ENCODE data around the gene AQR.
"Not testable (repeated sequence)": the region's sequence is repeated elsewhere in the genome, so short reads cannot be mapped to it uniquely, and the experiment has no call there.

Gene AQR

DNA sequence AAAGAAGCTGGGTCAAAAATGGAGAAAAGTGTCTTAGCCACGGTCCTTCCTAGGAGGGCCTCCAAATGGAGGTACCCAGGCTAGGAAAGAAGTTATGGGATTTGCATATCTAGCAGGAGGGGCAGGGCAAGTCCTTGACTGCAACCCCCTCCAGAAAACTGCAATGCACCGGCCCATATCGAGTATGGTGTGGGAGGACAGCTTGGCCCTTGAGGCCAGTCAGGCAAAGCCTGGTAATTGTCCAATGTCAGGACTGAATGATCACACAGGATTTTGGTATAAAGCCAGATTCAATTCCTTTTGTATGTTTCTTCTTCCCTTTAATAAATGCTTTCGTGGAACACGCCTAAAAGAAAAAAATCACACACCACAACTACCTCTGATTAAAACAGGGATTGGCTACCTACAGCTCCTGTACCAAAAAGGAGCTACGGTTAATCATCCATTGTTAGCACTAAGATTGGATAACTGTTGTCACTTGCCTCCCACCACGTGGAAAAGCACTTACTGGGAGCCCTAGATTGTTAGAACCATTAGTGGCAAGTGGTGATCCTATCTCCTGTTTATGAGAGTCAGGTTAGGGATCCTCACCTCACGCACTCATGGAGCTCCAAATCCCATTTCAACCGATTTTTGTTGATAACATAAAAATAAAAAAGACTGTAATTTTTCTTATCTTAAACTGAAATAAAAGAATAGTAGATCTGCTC, 17.4 kb upstream of the AQR start:
- DNase-seq (ENCODE audit: low spot score in 2 of 2): peak in 1 of 2 experiments; percentile 32
- peaks cover 27% of the 10 kb centered on the region for H3K36me3 ChIP-seq (replicated peaks)
- H3K27me3 ChIP-seq (ENCODE audit: low read depth): no peaks in the 10 kb centered on the region
- H3K4me1 ChIP-seq: peaks cover 22% of the 10 kb centered on the region
- peak overlapping the region; percentile 92 for H3K4me3 ChIP-seq
- in situ Hi-C loops (cut with MboI; ENCODE audit: low sequenced_read_pairs): no loop called here
- H3K9me3 ChIP-seq: no peaks in the 10 kb centered on the region

GRCh38 chr15:34986326-34986725, 16.8 kb upstream of the AQR start:
- H3K36me3 ChIP-seq (replicated peaks): peaks cover 27% of the 10 kb centered on the region
- no peaks in the 10 kb centered on the region for H3K27me3 ChIP-seq (ENCODE audit: low read depth)
- H3K4me1 ChIP-seq: peaks cover 22% of the 10 kb centered on the region
- no peak for DNase-seq (ENCODE audit: low spot score in 2 of 2)
- no peaks in the 10 kb centered on the region for H3K9me3 ChIP-seq
- in situ Hi-C loops (cut with MboI; ENCODE audit: low sequenced_read_pairs): no loop called here
- H3K4me3 ChIP-seq: peak overlapping the region; percentile 92

DNA sequence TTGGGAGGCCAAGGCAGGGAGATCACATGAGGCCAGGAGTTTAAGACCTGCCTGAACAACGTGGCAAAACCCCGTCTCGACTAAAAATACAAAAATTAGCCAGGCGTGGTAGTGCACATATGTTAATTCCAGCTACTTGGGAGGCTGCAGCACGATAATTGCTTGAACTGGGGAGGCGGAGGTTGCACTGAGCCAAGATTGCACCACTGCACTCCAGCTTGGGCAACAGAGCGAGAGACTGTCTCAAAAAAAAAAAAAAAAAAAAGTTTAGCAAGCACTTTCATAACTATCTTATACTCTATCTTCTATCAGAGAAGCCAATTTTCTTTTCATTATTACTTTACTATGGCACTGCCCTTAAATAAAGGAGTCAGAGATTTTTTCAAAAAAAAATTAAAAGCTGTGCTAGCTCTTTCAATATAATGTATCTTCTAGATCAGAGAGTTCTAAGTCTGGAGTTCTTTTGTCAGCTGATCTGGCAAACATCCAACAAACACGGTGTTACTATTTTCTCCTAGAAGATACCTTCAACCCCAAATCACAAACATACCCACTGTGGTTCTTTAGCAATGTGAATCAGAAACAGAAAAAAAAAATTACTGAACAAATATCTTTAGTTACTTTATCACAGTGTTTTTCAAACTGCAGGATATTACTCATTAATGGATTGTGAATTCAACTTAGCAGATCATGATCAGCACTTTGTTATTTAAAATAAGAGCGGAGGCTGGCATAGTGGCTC, 15.5 kb upstream of the AQR start:
- Histone ChIP-seq H3K9me3 (no peaks in the 10 kb centered on the region), H3K4me3 (no peak overlapping the region), H3K27me3 (ENCODE audit: low read depth) (no peaks in the 10 kb centered on the region), H3K36me3 (replicated peaks) (peaks cover 27% of the 10 kb centered on the region), H3K4me1 (peaks cover 22% of the 10 kb centered on the region)
- in situ Hi-C loops (cut with MboI; ENCODE audit: low sequenced_read_pairs): no loop called here
- DNase-seq (ENCODE audit: low spot score in 2 of 2): peak in 1 of 2 experiments; percentile 35

DNA sequence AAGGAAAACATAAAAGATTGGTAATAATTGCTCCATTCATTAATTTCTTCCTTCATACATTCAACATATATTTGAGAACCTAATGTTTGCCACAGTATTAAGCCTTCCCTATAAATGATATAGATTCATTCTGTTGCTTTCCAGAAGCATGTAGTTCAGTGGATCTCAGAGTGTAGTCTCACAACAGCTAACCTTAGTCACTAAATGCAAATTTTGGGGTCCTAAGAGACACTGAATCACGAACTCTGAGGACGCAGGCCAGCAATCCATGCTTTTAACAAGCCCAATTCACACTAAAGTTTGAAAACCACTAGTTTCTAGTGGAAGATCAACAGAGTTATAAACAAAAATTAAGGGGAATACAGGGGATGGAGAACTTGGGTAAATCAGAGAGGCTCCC, 7.2 kb upstream of the AQR start:
- Histone ChIP-seq H3K4me1 (peaks cover 3% of the 10 kb centered on the region; the same call in 1 of the 2 replicates), H3K36me3 (replicated peaks) (no peaks in the 10 kb centered on the region; the same call in 1 of the 2 replicates), H3K4me3 (no peak overlapping the region), H3K9me3 (no peaks in the 10 kb centered on the region), H3K27me3 (ENCODE audit: low read depth) (no peaks in the 10 kb centered on the region)
- no peak for DNase-seq (ENCODE audit: low spot score in 2 of 2)
- in situ Hi-C loops (cut with MboI; ENCODE audit: low sequenced_read_pairs): no loop called here

- H3K4me3 ChIP-seq: no peak overlapping the region
- DNase-seq (ENCODE audit: low spot score in 2 of 2): no peak
- H3K36me3 ChIP-seq (replicated peaks): no peaks in the 10 kb centered on the region; the same call in 1 of the 2 replicates
- no peaks in the 10 kb centered on the region for H3K9me3 ChIP-seq
- in situ Hi-C loops (cut with MboI; ENCODE audit: low sequenced_read_pairs): no loop called here
- peaks cover 3% of the 10 kb centered on the region; the same call in 1 of the 2 replicates for H3K4me1 ChIP-seq
- no peaks in the 10 kb centered on the region for H3K27me3 ChIP-seq (ENCODE audit: low read depth)
Measured at GRCh38 chr15:34976073-34976472, 6.5 kb upstream of the AQR start.

GRCh38 chr15:34973512-34973911, 4.0 kb upstream of the AQR start:
- no peaks in the 10 kb centered on the region for H3K9me3 ChIP-seq
- in situ Hi-C loops (cut with MboI; ENCODE audit: low sequenced_read_pairs): no loop called here
- DNase-seq (ENCODE audit: low spot score in 2 of 2): no peak
- H3K4me1 ChIP-seq: peaks cover 5% of the 10 kb centered on the region
- H3K27me3 ChIP-seq (ENCODE audit: low read depth): no peaks in the 10 kb centered on the region
- no peak overlapping the region for H3K4me3 ChIP-seq
- peaks cover 5% of the 10 kb centered on the region; the same call in 1 of the 2 replicates for H3K36me3 ChIP-seq (replicated peaks)

DNA sequence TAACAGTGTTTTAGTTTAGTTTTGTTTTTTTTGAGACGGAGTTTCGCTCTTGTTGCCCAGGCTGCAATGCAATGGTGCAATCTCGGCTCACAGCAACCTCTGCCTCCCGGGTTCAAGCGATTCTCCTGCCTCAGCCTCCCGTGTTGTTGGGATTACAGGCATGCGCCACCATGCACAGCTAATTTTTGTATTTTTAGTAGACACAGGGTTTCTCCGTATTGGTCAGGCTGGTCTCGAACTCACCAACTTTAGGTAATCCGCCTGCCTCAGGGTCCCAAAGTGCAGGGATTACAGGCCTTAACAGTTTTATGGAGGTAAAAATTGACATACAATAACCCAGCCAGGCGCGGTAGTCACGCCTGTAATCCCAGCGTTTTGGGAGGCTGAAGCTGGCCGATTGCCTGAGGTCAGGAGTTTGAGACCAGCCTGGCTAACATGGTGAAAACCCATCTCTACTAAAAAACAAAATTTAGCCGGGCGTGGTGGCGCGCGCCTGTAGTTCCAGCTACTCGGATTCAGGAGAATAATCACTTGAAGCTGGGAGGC, 629 bp upstream of the AQR start:
- DNase-seq (ENCODE audit: low spot score in 2 of 2); in situ Hi-C loops (cut with MboI; ENCODE audit: low sequenced_read_pairs): not testable (repeated sequence)

GRCh38 chr15:34964277-34964676, 5.3 kb downstream of the AQR start:
- no peaks in the 10 kb centered on the region for H3K27me3 ChIP-seq (ENCODE audit: low read depth)
- H3K36me3 ChIP-seq (replicated peaks): peaks cover 17% of the 10 kb centered on the region
- no peaks in the 10 kb centered on the region for H3K9me3 ChIP-seq
- peaks cover 10% of the 10 kb centered on the region for H3K4me1 ChIP-seq
- in situ Hi-C loops (cut with MboI; ENCODE audit: low sequenced_read_pairs): no loop called here
- DNase-seq (ENCODE audit: low spot score in 2 of 2): no peak
- no peak overlapping the region for H3K4me3 ChIP-seq

More for the DNA sequence above, 629 bp upstream of the AQR start:
- Histone ChIP-seq H3K4me3 (peak overlapping the region; percentile 98), H3K36me3 (replicated peaks) (peaks cover 11% of the 10 kb centered on the region; the same call in 1 of the 2 replicates), H3K4me1 (peaks cover 10% of the 10 kb centered on the region)
- not testable (repeated sequence) for H3K9me3 ChIP-seq; H3K27me3 ChIP-seq (ENCODE audit: low read depth)

DNA sequence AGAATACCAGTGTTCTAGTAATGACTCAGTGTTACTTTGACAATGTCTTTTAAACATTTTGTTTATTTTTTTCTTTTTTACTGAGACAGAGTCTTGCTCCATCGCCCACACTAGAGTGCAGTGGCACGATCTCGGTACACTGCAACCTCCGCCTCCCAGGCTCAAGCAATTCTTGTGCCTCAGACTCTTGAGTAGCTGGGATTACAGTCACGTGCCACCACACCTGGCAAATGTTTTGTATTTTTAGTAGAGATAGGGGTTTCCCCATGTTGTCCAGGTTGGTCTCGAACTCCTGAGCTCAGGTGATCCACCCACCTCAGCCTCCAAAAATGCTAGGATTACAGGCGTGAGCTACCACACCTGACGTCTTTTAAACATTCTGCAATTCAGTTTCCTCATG, 15.7 kb downstream of the AQR start:
- no peaks in the 10 kb centered on the region for H3K9me3 ChIP-seq
- no peaks in the 10 kb centered on the region for H3K27me3 ChIP-seq (ENCODE audit: low read depth)
- in situ Hi-C loops (cut with MboI; ENCODE audit: low sequenced_read_pairs): no loop called here
- H3K36me3 ChIP-seq (replicated peaks): peaks cover 24% of the 10 kb centered on the region
- no peak overlapping the region for H3K4me3 ChIP-seq
- no peak for DNase-seq (ENCODE audit: low spot score in 2 of 2)
- no peaks in the 10 kb centered on the region for H3K4me1 ChIP-seq

GRCh38 chr15:34952481-34952880, 17.1 kb downstream of the AQR start:
- in situ Hi-C loops (cut with MboI; ENCODE audit: low sequenced_read_pairs): no loop called here
- H3K36me3 ChIP-seq (replicated peaks): peaks cover 29% of the 10 kb centered on the region
- no peak for DNase-seq (ENCODE audit: low spot score in 2 of 2)
- no peak overlapping the region for H3K4me3 ChIP-seq
- H3K9me3 ChIP-seq: no peaks in the 10 kb centered on the region
- no peaks in the 10 kb centered on the region for H3K27me3 ChIP-seq (ENCODE audit: low read depth)
- H3K4me1 ChIP-seq: no peaks in the 10 kb centered on the region

GRCh38 chr15:34951993-34952392, 17.5 kb downstream of the AQR start:
- H3K4me1 ChIP-seq: no peaks in the 10 kb centered on the region
- peaks cover 29% of the 10 kb centered on the region for H3K36me3 ChIP-seq (replicated peaks)
- in situ Hi-C loops (cut with MboI; ENCODE audit: low sequenced_read_pairs): no loop called here
- no peaks in the 10 kb centered on the region for H3K9me3 ChIP-seq
- no peak for DNase-seq (ENCODE audit: low spot score in 2 of 2)
- H3K4me3 ChIP-seq: no peak overlapping the region
- H3K27me3 ChIP-seq (ENCODE audit: low read depth): no peaks in the 10 kb centered on the region

GRCh38 chr15:34944936-34945335, 24.6 kb downstream of the AQR start:
- H3K36me3 ChIP-seq (replicated peaks): peaks cover 26% of the 10 kb centered on the region
- no peaks in the 10 kb centered on the region for H3K9me3 ChIP-seq
- H3K4me1 ChIP-seq: no peaks in the 10 kb centered on the region
- no peaks in the 10 kb centered on the region for H3K27me3 ChIP-seq (ENCODE audit: low read depth)
- in situ Hi-C loops (cut with MboI; ENCODE audit: low sequenced_read_pairs): no loop called here
- H3K4me3 ChIP-seq: no peak overlapping the region
- DNase-seq (ENCODE audit: low spot score in 2 of 2): no peak

DNA sequence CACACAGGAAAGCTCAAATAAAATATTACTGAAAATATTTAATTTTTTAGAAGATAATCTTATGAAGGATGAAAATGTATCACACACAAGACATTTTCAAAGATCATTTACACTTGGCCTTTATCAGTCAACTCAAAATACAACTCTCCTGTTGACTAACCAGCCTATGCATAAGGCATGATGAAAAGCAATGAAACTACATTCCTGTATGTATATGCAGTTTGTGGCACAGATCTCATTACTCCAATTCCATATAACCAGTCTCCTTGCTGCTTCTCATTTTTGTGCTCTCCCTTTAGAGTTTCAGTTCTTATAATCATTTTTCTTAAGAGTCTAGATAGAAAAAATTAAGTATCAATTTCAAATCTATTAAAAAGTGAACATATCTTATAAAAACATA, 25.8 kb downstream of the AQR start:
- no peak for DNase-seq (ENCODE audit: low spot score in 2 of 2)
- peaks cover 33% of the 10 kb centered on the region for H3K36me3 ChIP-seq (replicated peaks)

DNA sequence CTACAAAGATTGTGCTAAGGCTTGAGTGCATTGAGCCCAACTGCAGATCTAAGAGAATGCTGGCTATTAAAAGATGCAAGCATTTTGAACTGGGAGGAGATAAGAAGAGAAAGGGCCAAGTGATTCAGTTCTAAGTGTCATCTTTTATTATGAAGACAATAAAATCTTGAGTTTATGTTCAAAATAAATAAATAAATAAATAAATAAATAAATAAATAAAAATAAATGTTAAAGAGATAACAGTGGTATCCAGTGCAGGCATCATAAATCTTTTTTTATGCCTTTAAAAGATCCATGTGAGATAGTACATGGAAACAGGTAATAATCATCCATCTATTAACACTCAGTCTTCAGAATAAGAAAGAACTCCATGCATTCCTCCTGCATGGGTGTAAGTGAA, 26.3 kb downstream of the AQR start:
- H3K4me3 ChIP-seq; H3K4me1 ChIP-seq; in situ Hi-C loops (cut with MboI; ENCODE audit: low sequenced_read_pairs); DNase-seq (ENCODE audit: low spot score in 2 of 2); H3K9me3 ChIP-seq; H3K27me3 ChIP-seq (ENCODE audit: low read depth): not testable (repeated sequence)
- peaks cover 36% of the 10 kb centered on the region for H3K36me3 ChIP-seq (replicated peaks)

More for the DNA sequence above, 25.8 kb downstream of the AQR start:
- H3K9me3 ChIP-seq: no peaks in the 10 kb centered on the region
- in situ Hi-C loops (cut with MboI; ENCODE audit: low sequenced_read_pairs): no loop called here
- H3K27me3 ChIP-seq (ENCODE audit: low read depth): no peaks in the 10 kb centered on the region
- H3K4me1 ChIP-seq: no peaks in the 10 kb centered on the region
- no peak overlapping the region for H3K4me3 ChIP-seq
